Keratinocyte (primary cell): Measurements from ENCODE around the gene CCN5. TPM values are rescaled to one million over a fixed set of nuclear protein-coding genes. Genes with fewer than 3 reads are reported as not detected.

Experiments
- DNase-seq: peaks from one replicate; pipeline ENCODE4 v3.0.0-alpha.2; 2011; ENCODE audit warnings: low read depth, missing footprints, low spot score
- FAIRE-seq: peaks from 2 replicates; lab custom pipeline; 2011; peaks lifted over from hg19 to GRCh38; lab: Jason Lieb, UNC
- H2AFZ ChIP-seq: 2 replicates; pipeline ENCODE4 v1.6.0; 2012; ENCODE audit warnings: low read length, control low read depth, inconsistent platforms; ENCODE audit not compliant: control insufficient read depth
- H3K27ac ChIP-seq: 2 replicates; pipeline ENCODE4 v1.5.1; 2011; ENCODE audit warnings: low read length; ENCODE audit not compliant: control insufficient read depth, insufficient read depth
- H3K27me3 ChIP-seq: 3 replicates; pipeline ENCODE4 v1.6.0; 2011; ENCODE audit warnings: low read length; ENCODE audit not compliant: control insufficient read depth, insufficient read depth; ENCODE audit errors: extremely low read depth
- H3K36me3 ChIP-seq, 2 experiments: 2 replicates in 1 of 2; 3 replicates in 1 of 2; pipeline ENCODE4 v1.5.1; 2011; ENCODE audit warnings: low read length in 2 of 2, mild to moderate bottlenecking in 1 of 2; ENCODE audit not compliant: control insufficient read depth in 2 of 2, insufficient read depth in 2 of 2; ENCODE audit errors: extremely low read depth in 1 of 2
- H3K4me1 ChIP-seq: 3 replicates; pipeline ENCODE4 v1.5.1; 2011; ENCODE audit warnings: low read length; ENCODE audit not compliant: control insufficient read depth, insufficient read depth; ENCODE audit errors: extremely low read depth
- H3K4me2 ChIP-seq: 3 replicates; pipeline ENCODE4 v1.6.0; 2011; ENCODE audit warnings: low read depth, low read length; ENCODE audit not compliant: control insufficient read depth, insufficient read depth; ENCODE audit errors: extremely low read depth
- H3K4me3 ChIP-seq, 3 experiments: fragments of 200-600 bp in 1 of 3; sonication (generic) in 1 of 3; 2 replicates in 2 of 3; 3 replicates in 1 of 3; pipeline ENCODE4 v1.5.1; 2011 to 2016; ENCODE audit warnings: low read length in 3 of 3, mild to moderate bottlenecking in 3 of 3, control low read depth in 2 of 3, inconsistent platforms in 1 of 3, low read depth in 1 of 3, mixed read lengths in 1 of 3, mixed run types in 1 of 3, moderate library complexity in 1 of 3; ENCODE audit not compliant: control insufficient read depth in 2 of 3, insufficient read depth in 2 of 3; ENCODE audit errors: extremely low read depth in 1 of 3
- H3K79me2 ChIP-seq: 2 replicates; pipeline ENCODE4 v1.6.0; 2012; ENCODE audit warnings: low read length; ENCODE audit not compliant: control insufficient read depth, insufficient read depth
- H3K9ac ChIP-seq: 3 replicates; pipeline ENCODE4 v1.6.0; 2011; ENCODE audit warnings: low read length; ENCODE audit not compliant: control insufficient read depth, insufficient read depth; ENCODE audit errors: extremely low read depth
- H3K9me1 ChIP-seq: 3 replicates; pipeline ENCODE4 v1.6.0; 2011; ENCODE audit warnings: low read length; ENCODE audit not compliant: control insufficient read depth, insufficient read depth; ENCODE audit errors: extremely low read depth
- H3K9me3 ChIP-seq: 2 replicates; pipeline ENCODE4 v1.5.1; 2012; ENCODE audit warnings: low read depth, low read length; ENCODE audit not compliant: control insufficient read depth
- H4K20me1 ChIP-seq: 3 replicates; pipeline ENCODE4 v1.6.0; 2011; ENCODE audit warnings: low read length; ENCODE audit not compliant: control insufficient read depth, insufficient read depth; ENCODE audit errors: extremely low read depth
- EZH2 ChIP-seq: IDR thresholded peaks from one replicate; pipeline ENCODE4 v1.6.1; 2012; ENCODE audit warnings: inconsistent platforms, mild to moderate bottlenecking, low read length, moderate library complexity
- dilution Hi-C: fragments of 300-500 bp; cut with MboI; formaldehyde crosslinking; loops from one replicate; pipeline ENCODE4 v1.7.0; 2020; ENCODE audit warnings: low sequenced_read_pairs; ENCODE audit not compliant: extremely low pct_ligation_motif_present
- polyA plus RNA-seq, 5 experiments: library from polyadenylated mRNA; depleted of rRNA in 3 of 5; stranded (reverse) in 3 of 5; stranded (forward) in 1 of 5; unstranded in 1 of 5; fragments of >200 nt; gene quantifications; 1 replicate in 1 of 5; 2 replicates in 3 of 5; 3 replicates in 1 of 5; pipeline versions ENCODE4 v1.2.1 to v1.2.3, GENCODE V29; 2011 to 2012; ENCODE audit warnings: missing spikeins in 2 of 5, low read depth in 1 of 5, low replicate concordance in 1 of 5
- TF ChIP-seq, protein P1 (sequence below), 3 experiments: IDR thresholded peaks in 1 of 3; conservative IDR thresholded peaks in 1 of 3; optimal IDR thresholded peaks in 1 of 3; 2 replicates in 2 of 3; 3 replicates in 1 of 3; pipeline versions ENCODE3 to v1.5.1; 2011; ENCODE audit warnings: low read length in 3 of 3, mild to moderate bottlenecking in 3 of 3, moderate library complexity in 2 of 3, control low read depth in 1 of 3, inconsistent platforms in 1 of 3; ENCODE audit not compliant: insufficient read depth in 2 of 3; ENCODE audit errors: extremely low read depth in 1 of 3

CCN5 gene
- polyA plus RNA-seq, 1 donor (not counting 4 experiments of a cell fraction or from before 2014, with no cell fraction given): not detected

DNA sequence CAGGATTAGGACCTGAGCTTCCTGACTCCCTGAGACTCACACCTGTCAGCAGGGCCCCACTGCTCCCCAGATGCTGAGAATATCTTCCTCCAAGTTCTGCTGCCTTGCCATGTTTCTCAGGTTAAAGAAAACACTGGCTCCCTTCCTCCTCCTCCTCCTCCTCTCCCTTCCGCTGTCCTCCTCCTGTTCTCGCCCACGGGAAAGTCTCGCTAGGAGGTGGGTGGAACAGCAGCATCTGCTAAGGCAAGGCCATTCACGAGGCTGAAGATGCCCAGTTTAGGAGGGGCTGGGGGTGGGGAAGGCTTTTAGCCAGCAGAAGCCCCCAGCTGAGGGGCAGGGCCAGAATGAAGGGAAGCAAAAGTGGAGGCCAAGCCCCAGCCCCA, 54.3 kb downstream of the CCN5 start:
- Histone ChIP-seq H3K4me1 (peaks cover 9% of the 10 kb centered on the region), H3K9ac (no peak overlapping the region), H3K9me3 (no peaks in the 10 kb centered on the region), H2AFZ (no peak overlapping the region), H3K4me2 (no peak overlapping the region), H3K9me1 (no peaks in the 10 kb centered on the region), H4K20me1 (no peaks in the 10 kb centered on the region), H3K79me2 (no peaks in the 10 kb centered on the region), H3K36me3 (no peaks in the 10 kb centered on the region), H3K4me3 (no peak overlapping the region), H3K27me3 (peaks cover 22% of the 10 kb centered on the region), H3K27ac (no peak overlapping the region)
- TF ChIP-seq EZH2: no peak
- TF ChIP-seq, protein P1, sequence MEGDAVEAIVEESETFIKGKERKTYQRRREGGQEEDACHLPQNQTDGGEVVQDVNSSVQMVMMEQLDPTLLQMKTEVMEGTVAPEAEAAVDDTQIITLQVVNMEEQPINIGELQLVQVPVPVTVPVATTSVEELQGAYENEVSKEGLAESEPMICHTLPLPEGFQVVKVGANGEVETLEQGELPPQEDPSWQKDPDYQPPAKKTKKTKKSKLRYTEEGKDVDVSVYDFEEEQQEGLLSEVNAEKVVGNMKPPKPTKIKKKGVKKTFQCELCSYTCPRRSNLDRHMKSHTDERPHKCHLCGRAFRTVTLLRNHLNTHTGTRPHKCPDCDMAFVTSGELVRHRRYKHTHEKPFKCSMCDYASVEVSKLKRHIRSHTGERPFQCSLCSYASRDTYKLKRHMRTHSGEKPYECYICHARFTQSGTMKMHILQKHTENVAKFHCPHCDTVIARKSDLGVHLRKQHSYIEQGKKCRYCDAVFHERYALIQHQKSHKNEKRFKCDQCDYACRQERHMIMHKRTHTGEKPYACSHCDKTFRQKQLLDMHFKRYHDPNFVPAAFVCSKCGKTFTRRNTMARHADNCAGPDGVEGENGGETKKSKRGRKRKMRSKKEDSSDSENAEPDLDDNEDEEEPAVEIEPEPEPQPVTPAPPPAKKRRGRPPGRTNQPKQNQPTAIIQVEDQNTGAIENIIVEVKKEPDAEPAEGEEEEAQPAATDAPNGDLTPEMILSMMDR (optimal IDR thresholded peaks at IDR 0.05 in 1 of 3, IDR thresholded peaks at IDR 0.05 in 1 of 3, conservative IDR thresholded peaks at IDR 0.05 in 1 of 3; ENCODE audit: extremely low read depth in 1 of 3, insufficient read depth in 2 of 3, low read length in 3 of 3): no peak
- dilution Hi-C loops: loop anchor here (25.0 kb wide), 1 partner anchor 93 kb away; no protein-coding TSS in a partner anchor
- FAIRE-seq (no peak), DNase-seq (no peak)

- no peak for DNase-seq
- H3K9ac ChIP-seq: no peak overlapping the region
- H3K4me1 ChIP-seq: peaks cover 9% of the 10 kb centered on the region
- H2AFZ ChIP-seq: no peak overlapping the region
- no peaks in the 10 kb centered on the region for H3K36me3 ChIP-seq
- H3K9me3 ChIP-seq: no peaks in the 10 kb centered on the region
- no peak overlapping the region for H3K4me3 ChIP-seq
- H3K27ac ChIP-seq: no peak overlapping the region
- TF ChIP-seq EZH2: no peak
- TF ChIP-seq, protein P1 (optimal IDR thresholded peaks at IDR 0.05 in 1 of 3, IDR thresholded peaks at IDR 0.05 in 1 of 3, conservative IDR thresholded peaks at IDR 0.05 in 1 of 3; ENCODE audit: extremely low read depth in 1 of 3, insufficient read depth in 2 of 3, low read length in 3 of 3): no peak
- dilution Hi-C loops: loop anchor here (25.0 kb wide), 1 partner anchor 92 kb away; no protein-coding TSS in a partner anchor
- no peaks in the 10 kb centered on the region for H3K79me2 ChIP-seq
- no peak overlapping the region for H3K4me2 ChIP-seq
- H4K20me1 ChIP-seq: no peaks in the 10 kb centered on the region
- no peak for FAIRE-seq
- no peaks in the 10 kb centered on the region for H3K9me1 ChIP-seq
- peaks cover 22% of the 10 kb centered on the region for H3K27me3 ChIP-seq
Observed at GRCh38 chr20:44770484-44771171, 55.5 kb downstream of the CCN5 start.
